ENCODE measurements around the gene PRIMA1.

- no peak for TF ChIP-seq EZH2 (IDR thresholded peaks at IDR 0.05)
- TF ChIP-seq POLR2AphosphoS5 (IDR thresholded peaks at IDR 0.05; ENCODE audit: borderline replicate concordance, low read depth, low read length): no peak
- TF ChIP-seq FOXP2 (optimal IDR thresholded peaks at IDR 0.05; ENCODE audit: control extremely low read depth, extremely low read length, insufficient read depth): no peak
Measured at GRCh38 chr14:93821051-93821450, 32.8 kb upstream of the PRIMA1 start.
